Fibroblast of pulmonary artery (primary cell): ENCODE measurements around the gene SORT1.

Source experiments
- DNase-seq: peaks from one replicate; pipeline ENCODE4 v3.0.0-alpha.2; 2010; ENCODE audit warnings: low read depth
- H3K4me3 ChIP-seq: replicated peaks from 2 replicates; pipeline ENCODE4 v1.5.1; 2011; ENCODE audit warnings: low read depth, mild to moderate bottlenecking, control low read depth, low read length, moderate library complexity
- CTCF ChIP-seq: IDR thresholded peaks from 2 replicates; pipeline ENCODE4 v1.5.1; 2011; ENCODE audit warnings: mild to moderate bottlenecking, control low read depth, low read length, inconsistent platforms; ENCODE audit errors: missing control alignments

The SORT1 gene

DNA sequence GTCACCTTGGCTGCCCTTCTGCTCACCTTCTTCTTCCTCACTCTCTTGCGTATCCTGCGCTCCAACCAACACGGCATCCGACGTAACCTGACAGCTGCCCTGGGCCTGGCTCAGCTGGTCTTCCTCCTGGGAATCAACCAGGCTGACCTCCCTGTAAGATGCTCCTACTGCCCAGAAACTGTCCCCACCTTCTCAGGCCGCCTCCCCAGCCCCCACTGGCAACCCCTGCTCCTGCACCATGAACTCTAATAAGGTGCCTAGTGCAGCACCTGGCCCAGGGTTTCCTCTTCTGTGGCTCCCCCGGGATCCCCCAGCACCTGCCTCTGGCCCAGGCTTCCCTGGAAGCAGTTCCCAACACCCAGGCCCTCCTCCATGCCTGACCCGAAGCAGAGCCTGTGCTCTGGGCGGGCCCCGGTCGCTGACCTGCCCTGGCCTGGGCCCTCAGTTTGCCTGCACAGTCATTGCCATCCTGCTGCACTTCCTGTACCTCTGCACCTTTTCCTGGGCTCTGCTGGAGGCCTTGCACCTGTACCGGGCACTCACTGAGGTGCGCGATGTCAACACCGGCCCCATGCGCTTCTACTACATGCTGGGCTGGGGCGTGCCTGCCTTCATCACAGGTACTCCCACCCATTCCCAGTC, 127.6 kb downstream of the SORT1 start:
- H3K4me3 ChIP-seq: no peak overlapping the region
- DNase-seq: no peak
- TF ChIP-seq CTCF: no peak

GRCh38 chr1:109269212-109269980, 128.3 kb downstream of the SORT1 start:
- no peak for TF ChIP-seq CTCF
- H3K4me3 ChIP-seq: no peak overlapping the region
- DNase-seq: no peak

DNA sequence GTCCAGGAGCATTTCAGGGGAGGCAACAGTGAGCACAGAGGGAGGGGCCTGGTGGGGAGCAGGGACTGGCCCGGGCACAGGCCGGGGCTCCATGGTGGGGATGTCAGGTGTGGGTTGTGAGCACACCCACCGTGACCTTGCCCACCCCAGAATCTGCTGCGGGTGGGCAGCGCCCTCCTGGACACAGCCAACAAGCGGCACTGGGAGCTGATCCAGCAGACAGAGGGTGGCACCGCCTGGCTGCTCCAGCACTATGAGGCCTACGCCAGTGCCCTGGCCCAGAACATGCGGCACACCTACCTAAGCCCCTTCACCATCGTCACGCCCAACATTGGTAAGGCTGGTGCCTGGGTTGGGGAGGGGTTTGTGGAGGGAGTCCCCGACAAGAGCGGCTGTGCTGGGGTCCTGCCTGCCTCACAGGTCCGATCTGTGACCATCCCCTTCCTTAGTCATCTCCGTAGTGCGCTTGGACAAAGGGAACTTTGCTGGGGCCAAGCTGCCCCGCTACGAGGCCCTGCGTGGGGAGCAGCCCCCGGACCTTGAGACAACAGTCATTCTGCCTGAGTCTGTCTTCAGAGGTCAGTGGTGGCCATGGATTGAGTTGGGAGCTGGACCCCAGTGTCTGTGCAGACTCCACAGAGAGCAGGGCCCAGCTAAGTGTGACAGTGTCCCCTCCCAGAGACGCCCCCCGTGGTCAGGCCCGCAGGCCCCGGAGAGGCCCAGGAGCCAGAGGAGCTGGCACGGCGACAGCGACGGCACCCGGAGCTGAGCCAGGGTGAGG, 129.1 kb downstream of the SORT1 start:
- no peak overlapping the region for H3K4me3 ChIP-seq
- no peak for TF ChIP-seq CTCF
- no peak for DNase-seq

DNA sequence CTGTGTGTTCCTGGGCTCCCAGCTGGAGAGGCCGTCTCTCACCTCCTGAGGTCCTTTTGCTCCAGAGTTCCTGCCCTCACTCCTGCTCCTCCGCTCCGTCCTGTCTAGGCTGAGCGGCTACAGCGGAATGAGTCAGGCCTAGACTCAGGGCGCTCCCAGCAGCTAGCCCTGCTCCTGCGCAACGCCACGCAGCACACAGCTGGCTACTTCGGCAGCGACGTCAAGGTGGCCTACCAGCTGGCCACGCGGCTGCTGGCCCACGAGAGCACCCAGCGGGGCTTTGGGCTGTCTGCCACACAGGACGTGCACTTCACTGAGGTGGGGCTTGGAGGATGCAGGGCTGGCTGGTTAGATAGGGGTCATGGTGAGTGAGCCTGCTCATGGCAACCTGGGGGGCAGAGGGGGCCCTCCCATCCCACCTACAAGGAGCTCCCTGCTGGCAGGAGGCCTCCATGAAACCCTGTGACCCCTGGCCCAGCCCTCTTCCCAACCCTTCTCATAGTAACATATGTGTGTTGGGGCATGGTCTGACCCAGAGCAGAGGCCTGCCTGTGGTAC, 129.9 kb downstream of the SORT1 start:
- DNase-seq: no peak
- no peak for TF ChIP-seq CTCF
- no peak overlapping the region for H3K4me3 ChIP-seq

DNA sequence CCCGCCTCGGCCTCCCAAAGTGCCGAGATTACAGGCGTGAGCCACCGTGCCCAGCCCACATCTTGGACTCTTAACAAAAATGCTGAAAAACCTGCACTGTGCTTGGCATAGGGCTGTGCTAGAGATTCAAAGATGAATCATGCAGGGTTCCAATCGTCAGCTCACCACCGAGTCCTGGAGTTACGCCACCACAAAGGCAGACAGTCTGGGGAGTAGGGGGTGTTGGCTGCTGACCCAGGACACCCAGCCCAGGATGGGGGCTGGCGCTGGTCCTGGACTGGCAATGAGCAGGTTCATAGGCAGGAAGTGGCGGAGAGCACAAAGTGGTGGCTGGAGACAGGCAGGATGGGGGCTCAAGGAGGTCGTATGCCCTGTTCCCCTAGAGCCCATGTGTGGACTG, 130.8 kb downstream of the SORT1 start:
- DNase-seq: peak; percentile 55
- TF ChIP-seq CTCF: no peak

GRCh38 chr1:109265741-109266330, 131.9 kb downstream of the SORT1 start:
- H3K4me3 ChIP-seq: no peak overlapping the region
- TF ChIP-seq CTCF: no peak
- no peak for DNase-seq

More for the DNA sequence above, 130.8 kb downstream of the SORT1 start:
- no peak overlapping the region for H3K4me3 ChIP-seq
